ENCODE results near the gene TMEM178A.

GRCh38 chr2:39730685-39731302, 65.1 kb downstream of the TMEM178A start:
- TF ChIP-seq CTCF (IDR thresholded peaks at IDR 0.05) = peak; percentile 6 to 42 (median 34)
- TF ChIP-seq POLR2A (IDR thresholded peaks at IDR 0.05) = no peak
